ENCODE measurements around the gene OSBPL6. TPM values are rescaled to one million over a fixed set of nuclear protein-coding genes. Genes with fewer than 3 reads are reported as not detected.
A peak's percentile ranks its signal among the peaks of the same experiment; 100 is the strongest.

OSBPL6 gene
- total and polyA plus RNA-seq, 2 of the 13 experiments (the other 11 are each of a cell fraction or from before 2014, with no cell fraction given): 0.03 to 0.11 TPM

- TF ChIP-seq NR2C2 (CRISPR knock-in tag; IDR thresholded peaks at IDR 0.05; ENCODE audit: borderline replicate concordance) (no peak), ZNF138 (CRISPR knock-in tag; IDR thresholded peaks at IDR 0.05; ENCODE audit: low read depth) (no peak), PLRG1 (conservative IDR thresholded peaks at IDR 0.05) (no peak), ZNF510 (CRISPR knock-in tag; IDR thresholded peaks at IDR 0.05; ENCODE audit: low read depth) (no peak), ZNF343 (CRISPR knock-in tag; IDR thresholded peaks at IDR 0.05) (no peak), ZNF224 (CRISPR knock-in tag; IDR thresholded peaks at IDR 0.05) (peak; percentile 47; the same call in 1 of the 2 replicates), ZBTB3 (CRISPR knock-in tag; IDR thresholded peaks at IDR 0.05; ENCODE audit: borderline replicate concordance, low read depth) (no peak), ZNF619 (CRISPR knock-in tag; IDR thresholded peaks at IDR 0.05) (no peak), RNF219 (CRISPR knock-in tag; IDR thresholded peaks at IDR 0.05) (peak; percentile 50; the same call in 1 of the 2 replicates), MED1 (CRISPR knock-in tag; IDR thresholded peaks at IDR 0.05) (no peak), HOXD1 (CRISPR knock-in tag; IDR thresholded peaks at IDR 0.05) (no peak), ZNF569 (CRISPR knock-in tag; IDR thresholded peaks at IDR 0.05; ENCODE audit: borderline replicate concordance) (no peak), HMG20A (CRISPR knock-in tag; IDR thresholded peaks at IDR 0.05; ENCODE audit: borderline replicate concordance) (0 out of 2 replicates have a peak, but pooled peaks have one; percentile 47), ZNF441 (CRISPR knock-in tag; IDR thresholded peaks at IDR 0.05; ENCODE audit: borderline replicate concordance) (no peak), ZNF496 (CRISPR knock-in tag; IDR thresholded peaks at IDR 0.05; ENCODE audit: insufficient replicate concordance) (no peak), POLR2AphosphoS5 (IDR thresholded peaks at IDR 0.05; ENCODE audit: low read depth, low read length) (no peak), HOXA5 (CRISPR knock-in tag; IDR thresholded peaks at IDR 0.05) (no peak)
- TF ChIP-seq, protein P1, sequence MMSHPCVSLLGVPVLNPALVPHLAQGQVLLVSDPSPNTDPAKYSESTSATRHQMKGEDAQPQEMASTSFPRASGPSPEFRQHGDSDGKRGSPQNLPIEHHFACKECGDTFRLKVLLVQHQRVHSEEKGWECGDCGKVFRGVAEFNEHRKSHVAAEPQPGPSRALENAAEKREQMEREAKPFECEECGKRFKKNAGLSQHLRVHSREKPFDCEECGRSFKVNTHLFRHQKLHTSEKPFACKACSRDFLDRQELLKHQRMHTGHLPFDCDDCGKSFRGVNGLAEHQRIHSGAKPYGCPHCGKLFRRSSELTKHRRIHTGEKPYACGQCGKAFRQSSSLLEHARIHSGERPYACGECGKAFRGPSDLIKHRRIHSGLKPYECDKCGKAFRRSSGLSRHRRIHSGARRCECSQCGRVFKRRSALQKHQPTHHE (CRISPR knock-in tag; IDR thresholded peaks at IDR 0.05; ENCODE audit: borderline replicate concordance): 0 out of 2 replicates have a peak, but pooled peaks have one; percentile 20
- TF ChIP-seq, protein P2, sequence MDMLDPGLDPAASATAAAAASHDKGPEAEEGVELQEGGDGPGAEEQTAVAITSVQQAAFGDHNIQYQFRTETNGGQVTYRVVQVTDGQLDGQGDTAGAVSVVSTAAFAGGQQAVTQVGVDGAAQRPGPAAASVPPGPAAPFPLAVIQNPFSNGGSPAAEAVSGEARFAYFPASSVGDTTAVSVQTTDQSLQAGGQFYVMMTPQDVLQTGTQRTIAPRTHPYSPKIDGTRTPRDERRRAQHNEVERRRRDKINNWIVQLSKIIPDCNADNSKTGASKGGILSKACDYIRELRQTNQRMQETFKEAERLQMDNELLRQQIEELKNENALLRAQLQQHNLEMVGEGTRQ (IDR thresholded peaks at IDR 0.05; ENCODE audit: low read depth, low read length): no peak
- TF ChIP-seq, protein P2 (CRISPR knock-in tag; IDR thresholded peaks at IDR 0.05; ENCODE audit: borderline replicate concordance): no peak
- TF ChIP-seq, protein P3, sequence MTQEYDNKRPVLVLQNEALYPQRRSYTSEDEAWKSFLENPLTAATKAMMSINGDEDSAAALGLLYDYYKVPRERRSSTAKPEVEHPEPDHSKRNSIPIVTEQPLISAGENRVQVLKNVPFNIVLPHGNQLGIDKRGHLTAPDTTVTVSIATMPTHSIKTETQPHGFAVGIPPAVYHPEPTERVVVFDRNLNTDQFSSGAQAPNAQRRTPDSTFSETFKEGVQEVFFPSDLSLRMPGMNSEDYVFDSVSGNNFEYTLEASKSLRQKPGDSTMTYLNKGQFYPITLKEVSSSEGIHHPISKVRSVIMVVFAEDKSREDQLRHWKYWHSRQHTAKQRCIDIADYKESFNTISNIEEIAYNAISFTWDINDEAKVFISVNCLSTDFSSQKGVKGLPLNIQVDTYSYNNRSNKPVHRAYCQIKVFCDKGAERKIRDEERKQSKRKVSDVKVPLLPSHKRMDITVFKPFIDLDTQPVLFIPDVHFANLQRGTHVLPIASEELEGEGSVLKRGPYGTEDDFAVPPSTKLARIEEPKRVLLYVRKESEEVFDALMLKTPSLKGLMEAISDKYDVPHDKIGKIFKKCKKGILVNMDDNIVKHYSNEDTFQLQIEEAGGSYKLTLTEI (CRISPR knock-in tag; conservative IDR thresholded peaks at IDR 0.05): no peak
These were observed 255.6 kb downstream of the OSBPL6 start (continued) for GRCh38 chr2:178449700-178450523.
